ENCODE results near the gene HSPBP1. TPM values are rescaled to one million over a fixed set of nuclear protein-coding genes. Genes with fewer than 3 reads are reported as not detected.

HSPBP1 gene
- polyA plus RNA-seq, 3 donors, result 21.9 to 39.9 (median 35.0) TPM

Other genes starting within 250 kb of the HSPBP1 start
- gene GP6, start 241.8 kb downstream of the HSPBP1 start, polyA plus RNA-seq, result under 1 TPM in 2 of 3 donors, not detected in 1; 0.21 to 0.30 TPM
- gene RDH13, start 217.0 kb downstream of the HSPBP1 start, polyA plus RNA-seq, result 10 to 100 TPM in 1 of 3 donors, 1 to 10 TPM in 2; 8.7 to 14.4 (median 9.6) TPM
- gene EPS8L1, start 204.2 kb downstream of the HSPBP1 start, polyA plus RNA-seq, result 10 to 100 TPM in 1 of 3 donors, 1 to 10 TPM in 2; 7.8 to 13.3 (median 9.1) TPM
- 100 to 1,000 TPM in 2 of 3 donors, 10 to 100 TPM in 1; 61.3 to 158 (median 123) TPM for gene PPP1R12C, start 162.5 kb downstream of the HSPBP1 start, polyA plus RNA-seq
- 10 to 100 TPM in 1 of 3 donors, 1 to 10 TPM in 1, under 1 TPM in 1; 0.90 to 16.5 (median 1.4) TPM for gene TNNT1, start 130.9 kb downstream of the HSPBP1 start, polyA plus RNA-seq
- 10 to 100 TPM in 1 of 3 donors, 1 to 10 TPM in 1, under 1 TPM in 1; 0.21 to 30.8 (median 1.1) TPM for gene TNNI3, start 122.4 kb downstream of the HSPBP1 start, polyA plus RNA-seq
- gene DNAAF3, start 113.5 kb downstream of the HSPBP1 start, polyA plus RNA-seq, result 1 to 10 TPM in 1 of 3 donors, under 1 TPM in 1, not detected in 1; 0.10 to 2.5 TPM
- gene SYT5, start 99.8 kb downstream of the HSPBP1 start, polyA plus RNA-seq, result 1 to 10 TPM in 1 of 3 donors, under 1 TPM in 2; 0.27 to 1.8 (median 0.90) TPM
- gene PTPRH, start 70.6 kb downstream of the HSPBP1 start, polyA plus RNA-seq, result 1 to 10 TPM; 3.0 to 5.5 (median 3.4) TPM
- 1 to 10 TPM; 2.1 to 4.0 (median 2.3) TPM for gene TMEM86B, start 51.3 kb downstream of the HSPBP1 start, polyA plus RNA-seq
- gene PPP6R1, start 21.1 kb downstream of the HSPBP1 start, polyA plus RNA-seq, result 10 to 100 TPM; 12.9 to 31.3 (median 27.6) TPM
- 1 to 10 TPM in 1 of 3 donors, under 1 TPM in 2; 0.36 to 1.0 (median 0.79) TPM for gene BRSK1, start 3.9 kb upstream of the HSPBP1 start, polyA plus RNA-seq
- gene TMEM150B, start 45.2 kb upstream of the HSPBP1 start, polyA plus RNA-seq, result 1 to 10 TPM in 2 of 3 donors, under 1 TPM in 1; 0.74 to 4.0 (median 2.4) TPM
- 1 to 10 TPM; 5.2 to 6.6 (median 6.5) TPM for gene KMT5C, start 59.8 kb upstream of the HSPBP1 start, polyA plus RNA-seq
- under 1 TPM in 2 of 3 donors, not detected in 1; 0.03 to 0.06 TPM for gene COX6B2, start 74.6 kb upstream of the HSPBP1 start, polyA plus RNA-seq
- not detected for gene GARIN5B, start 83.2 kb upstream of the HSPBP1 start, polyA plus RNA-seq
- 1 to 10 TPM in 1 of 3 donors, under 1 TPM in 1, not detected in 1; 0.28 to 1.7 TPM for gene IL11, start 90.4 kb upstream of the HSPBP1 start, polyA plus RNA-seq
- not detected for gene TMEM190, start 96.7 kb upstream of the HSPBP1 start, polyA plus RNA-seq
- under 1 TPM in 2 of 3 donors, not detected in 1; 0.16 to 0.90 TPM for gene TMEM238, start 104.2 kb upstream of the HSPBP1 start, polyA plus RNA-seq
- 1,000 to 10,000 TPM in 2 of 3 donors, 100 to 1,000 TPM in 1; 888 to 2,238 (median 2,131) TPM for gene RPL28, start 105.8 kb upstream of the HSPBP1 start, polyA plus RNA-seq
- 1 to 10 TPM; 2.9 to 9.3 (median 7.4) TPM for gene UBE2S, start 127.7 kb upstream of the HSPBP1 start, polyA plus RNA-seq
- under 1 TPM in 2 of 3 donors, not detected in 1; 0.07 to 0.11 TPM for gene SHISA7, start 163.2 kb upstream of the HSPBP1 start, polyA plus RNA-seq
- 100 to 1,000 TPM in 1 of 3 donors, 10 to 100 TPM in 2; 57.7 to 135 (median 79.6) TPM for gene ISOC2, start 181.5 kb upstream of the HSPBP1 start, polyA plus RNA-seq
- gene C19orf85, start 184.6 kb upstream of the HSPBP1 start, polyA plus RNA-seq, result not detected
- gene ZNF628, start 196.5 kb upstream of the HSPBP1 start, polyA plus RNA-seq, result 1 to 10 TPM; 1.9 to 5.6 (median 4.0) TPM
- gene NAT14, start 205.1 kb upstream of the HSPBP1 start, polyA plus RNA-seq, result 10 to 100 TPM in 1 of 3 donors, 1 to 10 TPM in 2; 4.4 to 10.2 (median 7.7) TPM
- gene SSC5D, start 208.3 kb upstream of the HSPBP1 start, polyA plus RNA-seq, result 1 to 10 TPM in 2 of 3 donors, under 1 TPM in 1; 0.28 to 9.4 (median 3.9) TPM

Measured in adipose tissue (tissue), 3 donors.